Activated CD8-positive, alpha-beta memory T cell treated with anti-CD3 and anti-CD28 coated beads, Interleukin-2, amount 50 U/mL, for 24 hours (primary cell): ENCODE measurements around the gene CRY1.
A peak's percentile ranks its signal among the peaks of the same experiment; 100 is the strongest.
"Not testable (repeated sequence)": the region's sequence is repeated elsewhere in the genome, so short reads cannot be mapped to it uniquely, and the experiment has no call there.

Source experiments
- DNase-seq: peaks from one replicate; pipeline ENCODE4 v3.0.0-alpha.2; 2020; ENCODE audit errors: extremely low read depth

CRY1 gene

GRCh38 chr12:107002665-107003064 lies 90.7 kb downstream of the CRY1 start:
- not testable (repeated sequence) for DNase-seq

DNA sequence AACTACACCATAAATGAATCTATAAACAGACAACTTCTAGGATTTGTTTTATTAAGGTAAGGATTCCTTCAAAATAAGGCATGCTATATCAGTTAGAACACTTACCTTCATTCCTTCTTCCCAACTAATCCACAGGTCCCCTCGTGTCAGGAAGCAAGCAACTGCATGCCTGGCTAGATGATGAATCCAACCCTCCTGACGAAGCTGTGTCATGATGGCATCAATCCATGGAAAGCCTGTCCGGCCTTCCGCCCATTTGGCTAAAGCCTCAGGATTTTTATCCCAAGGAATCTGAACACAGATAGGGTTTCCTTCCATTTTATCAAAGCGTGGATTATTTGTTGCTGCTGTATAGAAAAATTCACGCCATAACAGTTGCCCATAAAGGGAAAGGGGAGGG lies 93.9 kb downstream of the CRY1 start:
- no peak for DNase-seq

GRCh38 chr12:106997916-106998315 lies 95.4 kb downstream of the CRY1 start:
- no peak for DNase-seq

DNA sequence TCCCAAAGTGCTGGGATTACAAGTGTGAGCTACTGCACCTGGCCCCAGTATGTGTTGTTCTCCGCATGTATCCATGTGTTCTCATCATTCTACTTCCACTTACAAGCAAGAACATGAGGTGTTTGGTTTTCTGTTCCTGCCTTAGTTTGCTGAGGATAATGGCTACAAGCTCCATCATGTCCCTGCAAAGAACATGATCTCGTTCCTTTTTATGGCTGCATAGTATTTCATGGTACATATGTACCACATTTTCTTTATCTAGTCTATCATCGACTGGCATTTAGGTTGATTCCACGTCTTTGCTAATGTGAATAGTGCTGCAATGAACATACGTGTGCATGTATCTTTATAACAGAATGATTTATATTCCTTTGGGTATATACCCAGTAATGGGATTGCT lies 97.2 kb downstream of the CRY1 start:
- not testable (repeated sequence) for DNase-seq

DNA sequence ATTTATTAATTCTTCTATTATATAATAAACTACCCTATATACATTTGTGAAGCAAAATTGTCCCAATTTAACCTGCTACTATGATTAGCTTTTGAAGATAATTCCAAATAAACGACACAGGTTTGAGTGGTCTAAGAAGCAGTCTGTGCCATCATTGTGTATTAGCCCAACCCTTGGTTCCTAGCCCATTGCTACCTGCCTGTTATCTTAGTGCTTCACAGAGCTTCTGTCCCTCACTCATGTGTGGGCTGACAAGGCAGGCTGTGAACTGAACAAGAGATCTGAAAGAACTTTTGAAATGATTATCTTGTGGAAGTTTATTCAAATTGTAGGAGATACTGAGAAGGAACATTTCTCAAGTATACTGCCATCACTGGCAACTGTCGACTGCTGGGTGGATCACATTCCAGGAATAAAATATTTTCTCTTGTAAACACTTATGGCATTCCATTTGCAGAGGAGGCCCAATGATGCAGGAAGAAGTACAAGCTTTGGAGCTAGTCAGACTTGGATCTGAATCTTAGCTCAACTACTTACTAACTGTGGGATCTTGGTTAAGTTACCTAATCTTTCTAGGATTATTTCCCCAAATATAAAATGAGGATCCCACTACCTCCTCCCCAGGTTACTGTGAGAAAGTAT lies 98.6 kb downstream of the CRY1 start:
- no peak for DNase-seq

- no peak for DNase-seq
Observed at GRCh38 chr12:106987846-106988245, 105.5 kb downstream of the CRY1 start.

GRCh38 chr12:106986625-106987389 lies 106.5 kb downstream of the CRY1 start, which contains the start of gene MTERF2:
MTERF2 (minus strand) TSS chr12:106987146; CDS start chr12:106978714, 8,432 bp downstream.
- DNase-seq: peak; percentile 51

- DNase-seq: no peak
Observed at GRCh38 chr12:106986135-106986534, 107.2 kb downstream of the CRY1 start.

DNA sequence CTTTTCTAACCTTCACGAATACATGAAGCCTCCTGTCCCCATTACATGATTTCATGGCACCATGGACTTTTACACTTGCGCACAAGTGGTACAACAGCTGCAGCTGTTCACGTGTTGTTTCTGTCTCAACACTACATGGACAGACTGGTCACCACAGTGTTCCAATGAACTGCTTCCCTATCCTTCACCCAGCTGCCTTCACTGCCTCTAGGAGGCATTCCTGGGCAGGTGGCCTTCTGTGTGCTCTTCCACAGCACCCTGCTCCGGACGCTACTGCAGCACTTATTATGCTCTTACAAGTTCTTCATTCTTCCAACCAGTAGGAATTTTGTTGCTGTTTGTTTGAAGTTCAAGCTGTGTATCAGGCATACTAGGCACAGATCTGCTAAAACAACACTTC lies 107.9 kb downstream of the CRY1 start:
- DNase-seq: no peak

DNA sequence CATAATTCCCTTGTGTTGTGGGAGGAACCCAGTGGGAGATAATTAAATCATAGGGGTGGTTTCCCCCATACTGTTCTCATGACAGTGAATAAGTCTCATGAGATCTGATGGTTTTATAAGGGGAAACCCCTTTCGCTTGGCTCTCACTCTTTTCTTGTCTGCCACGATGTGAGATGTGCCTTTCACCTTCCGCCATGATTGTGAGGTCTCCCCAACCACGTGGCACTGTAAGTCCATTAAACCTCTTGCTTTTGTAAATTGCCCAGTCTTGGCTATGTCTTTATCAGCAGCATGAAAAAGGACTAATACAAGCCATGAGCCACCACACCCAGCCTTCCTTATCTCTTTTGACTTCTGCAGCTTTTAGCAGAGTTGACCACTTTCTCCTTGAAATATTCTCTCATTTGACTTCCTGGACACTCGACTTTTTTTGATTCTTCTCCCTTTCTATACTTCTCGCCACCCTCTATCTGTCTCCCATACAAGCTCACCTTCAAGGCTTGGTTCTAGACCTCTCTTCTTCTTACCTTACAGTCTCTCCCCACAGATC lies 108.7 kb downstream of the CRY1 start:
- no peak for DNase-seq

DNA sequence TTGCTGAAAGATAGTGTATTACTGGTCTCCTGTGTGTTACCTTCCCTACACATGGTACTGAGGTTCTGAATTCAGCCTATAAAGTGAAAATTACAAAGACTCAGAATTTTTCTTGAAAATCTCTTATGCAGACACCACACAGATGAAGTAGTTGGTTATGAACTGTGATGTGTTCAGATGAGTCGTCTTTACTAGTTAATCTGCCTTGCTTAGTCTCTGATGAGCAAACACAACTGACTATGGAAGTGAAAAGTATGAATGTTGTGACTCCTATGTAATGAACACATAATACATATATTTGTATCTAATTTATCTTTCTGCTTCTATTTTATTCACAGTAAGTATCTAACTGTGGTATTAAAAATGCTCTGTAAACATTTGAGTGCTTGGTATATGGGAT lies 111.1 kb downstream of the CRY1 start:
- DNase-seq: no peak

DNA sequence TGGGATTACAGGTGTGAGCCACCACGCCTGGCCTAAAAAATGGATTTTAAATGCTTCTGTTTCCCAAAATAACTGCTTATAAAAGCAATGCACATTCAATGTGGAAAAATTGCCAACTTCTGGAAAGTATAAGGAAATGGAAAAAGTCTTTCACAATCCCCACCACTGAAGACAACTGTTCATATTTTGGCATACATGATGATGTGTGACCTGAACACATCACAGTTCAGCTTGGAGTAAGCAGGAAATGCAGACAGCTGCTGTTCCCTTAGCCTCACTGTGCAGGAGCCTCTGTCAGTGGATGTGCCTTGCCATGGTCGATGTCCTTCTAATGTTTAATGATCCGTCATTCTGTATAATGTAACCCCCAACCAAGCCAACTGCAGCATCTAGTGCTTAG lies 111.6 kb downstream of the CRY1 start:
- no peak for DNase-seq

DNA sequence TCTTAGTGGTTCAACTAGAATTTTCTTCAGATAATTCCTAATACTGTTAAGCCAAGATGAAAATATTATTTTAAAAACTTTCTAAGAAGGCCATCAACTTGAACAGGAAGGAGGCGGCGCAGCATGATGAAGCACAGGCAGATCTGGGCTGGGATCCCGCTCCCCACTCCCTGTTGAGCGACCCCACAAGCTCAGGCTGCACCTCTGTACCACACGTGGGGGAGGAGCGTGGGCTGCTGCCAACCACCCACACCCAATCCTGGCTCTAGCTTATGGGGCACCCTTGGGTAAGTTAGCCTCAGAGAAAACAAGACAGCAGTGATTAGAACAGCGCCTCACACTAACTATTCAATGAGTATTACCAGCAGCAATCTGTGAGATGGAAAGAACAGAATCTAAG lies 112.4 kb downstream of the CRY1 start:
- DNase-seq: no peak

GRCh38 chr12:106978035-106978800 lies 115.1 kb downstream of the CRY1 start:
- no peak for DNase-seq

DNA sequence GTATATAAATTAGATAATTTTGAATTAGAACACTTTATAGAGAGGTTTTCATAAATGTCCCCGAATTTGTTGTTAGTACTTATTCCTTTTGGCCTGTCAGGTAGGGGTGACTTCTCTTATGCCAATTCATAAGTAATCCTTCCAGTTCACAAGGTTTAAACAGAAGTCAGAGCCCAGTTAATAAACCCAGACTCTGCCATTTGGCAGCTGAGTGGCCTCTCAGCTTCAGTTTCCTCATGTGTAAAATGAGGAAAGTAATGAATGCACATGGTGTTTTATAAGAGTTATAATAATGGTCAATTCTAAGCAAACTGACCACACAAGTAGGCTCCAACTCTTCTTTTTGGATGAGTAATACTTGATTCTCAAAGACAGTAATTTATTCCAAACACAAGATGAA lies 116.7 kb downstream of the CRY1 start:
- no peak for DNase-seq

GRCh38 chr12:106975993-106976658 lies 117.2 kb downstream of the CRY1 start:
- no peak for DNase-seq

DNA sequence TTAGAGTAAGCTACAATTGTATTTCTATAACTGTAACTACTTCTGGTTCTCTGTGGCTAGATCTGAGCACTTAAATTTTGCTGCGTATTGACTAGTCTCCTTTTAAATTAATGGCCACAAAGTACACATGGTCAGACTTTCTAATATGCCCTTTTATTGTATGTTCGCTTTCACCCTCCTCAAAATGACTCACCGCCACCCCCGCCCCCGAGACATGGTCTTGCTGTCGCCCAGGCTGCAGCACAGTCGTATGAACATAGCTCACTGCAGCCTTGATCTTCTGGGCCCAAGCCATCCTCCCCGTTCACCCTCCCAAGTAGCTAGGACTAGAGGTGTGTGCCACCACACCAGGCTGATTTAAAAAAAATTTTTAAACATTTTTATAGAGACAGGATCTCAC lies 118.3 kb downstream of the CRY1 start:
- no peak for DNase-seq

DNA sequence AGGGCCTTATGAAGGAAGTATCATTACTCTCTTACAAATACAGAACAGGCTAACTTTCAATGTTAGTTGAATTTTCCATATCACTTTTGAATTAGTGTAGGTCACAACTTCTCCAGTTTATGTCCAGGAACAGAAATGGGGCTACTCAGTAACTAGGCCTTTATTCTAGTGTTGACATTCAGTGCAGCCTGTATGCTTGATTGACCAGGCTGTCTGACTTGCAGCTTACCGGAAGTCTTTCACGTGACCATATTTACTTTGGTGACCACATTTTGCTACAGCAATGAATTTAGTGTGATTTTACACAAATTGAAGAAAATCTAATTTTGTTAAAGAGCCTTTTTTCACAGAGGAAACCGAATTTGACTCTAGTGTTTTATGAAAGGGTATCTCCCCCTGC lies 118.8 kb downstream of the CRY1 start:
- DNase-seq: no peak

DNA sequence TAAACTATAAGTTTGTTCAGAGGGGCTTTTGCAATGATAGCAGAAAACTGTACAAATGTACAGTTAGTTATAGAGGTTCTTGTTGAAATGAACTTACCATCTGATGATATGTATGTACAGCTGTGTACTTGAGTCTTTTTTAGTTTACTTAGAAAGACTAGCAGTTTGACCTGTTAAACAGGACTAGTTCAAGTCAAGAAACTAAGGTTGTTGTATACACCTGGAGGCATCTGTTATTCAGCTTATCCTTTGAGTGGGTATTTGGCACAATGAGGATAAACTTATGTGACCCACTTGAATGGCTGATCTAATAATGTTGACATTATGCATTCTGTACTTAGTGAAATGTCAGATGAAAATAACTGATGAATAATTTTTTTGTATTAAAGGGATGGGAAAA lies 119.8 kb downstream of the CRY1 start:
- no peak for DNase-seq

DNA sequence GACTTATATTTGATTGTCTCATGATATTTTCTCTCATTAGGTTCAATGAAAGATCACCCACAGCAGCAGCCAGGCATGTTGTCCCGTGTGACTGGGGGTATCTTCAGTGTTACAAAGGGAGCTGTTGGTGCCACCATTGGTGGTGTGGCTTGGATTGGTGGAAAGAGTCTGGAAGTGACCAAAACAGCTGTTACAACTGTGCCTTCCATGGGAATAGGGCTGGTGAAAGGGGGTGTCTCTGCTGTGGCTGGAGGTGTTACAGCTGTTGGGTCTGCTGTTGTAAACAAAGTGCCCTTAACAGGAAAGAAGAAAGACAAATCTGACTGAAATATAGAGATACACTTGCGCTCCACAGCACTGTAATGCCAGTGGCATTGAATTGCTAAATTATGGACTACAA lies 122.3 kb downstream of the CRY1 start:
- no peak for DNase-seq

DNA sequence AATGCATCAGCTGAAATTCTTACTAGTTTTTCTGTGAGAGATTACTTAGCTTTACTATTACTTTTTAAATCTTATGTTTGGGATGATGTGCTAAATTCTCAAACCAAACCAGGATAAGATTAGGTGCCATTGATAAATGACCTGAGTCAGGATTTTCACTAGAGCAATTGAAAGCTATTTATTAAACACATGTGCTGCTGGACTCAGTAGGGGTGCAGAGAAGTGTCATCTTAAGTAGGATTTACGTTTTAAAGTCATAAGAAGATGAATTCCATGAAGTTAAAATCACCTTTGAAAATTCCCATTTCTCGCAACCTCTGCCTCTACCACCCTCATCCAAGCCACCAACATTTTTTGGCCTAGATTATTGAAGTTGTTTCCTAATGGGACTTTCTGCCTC lies 128.8 kb downstream of the CRY1 start:
- DNase-seq: no peak

- DNase-seq: no peak
Observed at GRCh38 chr12:106962286-106962685, 131.1 kb downstream of the CRY1 start.
